GM12878 (cell line): ENCODE measurements around the gene CRTC2. TPM values are rescaled to one million over a fixed set of nuclear protein-coding genes. Genes with fewer than 3 reads are reported as not detected.

Experiments used
- ATAC-seq: fragments of 200-7000 bp; cut with Tn5 transposase; 3 replicates; pipeline ENCODE4 v1.9.1; 2020; ENCODE audit warnings: mild to moderate bottlenecking, moderate library complexity
- BruUV-seq: library from RNA; stranded (reverse); fragments of 400-500 nt; replicated peaks from 2 replicates; lab custom pipeline; 2021; lab: Mats Ljungman, UMichigan
- CTCF ChIA-PET: fragments of 300-600 bp; sonication (Branson Sonifier 250); formaldehyde crosslinking; extraction: SDS; loops from one replicate; lab custom pipeline; 2021; ENCODE audit warnings: inconsistent platforms; lab: Yijun Ruan, JAX
- POLR2A ChIA-PET: fragments of 350-600 bp; formaldehyde crosslinking; extraction: SDS; loops from one replicate; lab custom pipeline; 2021; ENCODE audit warnings: inconsistent platforms; lab: Charles Lee
- RAD21 ChIA-PET: fragments of 300-600 bp; sonication (Branson Sonifier 250); formaldehyde crosslinking; loops from one replicate; lab custom pipeline; 2023; ENCODE audit warnings: antibody characterized with exemption; ENCODE audit not compliant: unreplicated experiment; lab: Charles Lee
- SMC1A ChIA-PET: fragments of 300-600 bp; sonication (Branson Sonifier 250); formaldehyde crosslinking; loops from one replicate; lab custom pipeline; 2023; ENCODE audit not compliant: unreplicated experiment, uncharacterized antibody; lab: Charles Lee
- DNase-seq: peaks from one replicate; pipeline ENCODE4 v3.0.0-alpha.2; 2011; ENCODE audit warnings: low read depth, low spot score
- FAIRE-seq: peaks from 3 replicates; lab custom pipeline; 2011; peaks lifted over from hg19 to GRCh38; lab: Jason Lieb, UNC
- H2AFZ ChIP-seq: 2 replicates; pipeline ENCODE4 v1.6.0; 2011; ENCODE audit warnings: low read depth, low read length, control low read depth; ENCODE audit not compliant: control insufficient read depth
- H3K27ac ChIP-seq: 2 replicates; pipeline ENCODE4 v1.5.1; 2011; ENCODE audit warnings: control low read depth; ENCODE audit not compliant: control insufficient read depth, insufficient read depth
- H3K27me3 ChIP-seq, 2 experiments: replicated peaks in 1 of 2; 2 replicates each; pipeline versions ENCODE4 v1.6.0 to v1.6.1; 2011; ENCODE audit warnings: low read length in 1 of 2; ENCODE audit not compliant: control insufficient read depth in 2 of 2, insufficient read depth in 2 of 2
- H3K36me3 ChIP-seq, 2 experiments: 2 replicates each; pipeline ENCODE4 v1.5.1; 2011; ENCODE audit warnings: low read length in 1 of 2; ENCODE audit not compliant: control insufficient read depth in 2 of 2, insufficient read depth in 2 of 2
- H3K4me1 ChIP-seq: 2 replicates; pipeline ENCODE4 v1.6.1; 2011; ENCODE audit warnings: mild to moderate bottlenecking, low read length, moderate library complexity, mixed read lengths; ENCODE audit not compliant: control insufficient read depth, insufficient read depth
- H3K4me2 ChIP-seq: 2 replicates; pipeline ENCODE4 v1.6.0; 2011; ENCODE audit warnings: control low read depth; ENCODE audit not compliant: control insufficient read depth, insufficient read depth
- H3K4me3 ChIP-seq: fragments of 200-600 bp; sonication (generic); 2 replicates; pipeline ENCODE4 v1.5.1; 2016
- H3K79me2 ChIP-seq: 2 replicates; pipeline ENCODE4 v1.6.0; 2011; ENCODE audit warnings: low read length; ENCODE audit not compliant: control insufficient read depth, insufficient read depth
- H3K9ac ChIP-seq: 2 replicates; pipeline ENCODE4 v1.8.0; 2011; ENCODE audit warnings: low read length, control low read depth, mixed read lengths; ENCODE audit not compliant: control insufficient read depth, insufficient read depth
- H3K9me3 ChIP-seq: replicated peaks from 3 replicates; pipeline ENCODE4 v1.5.1; 2011; ENCODE audit warnings: mild to moderate bottlenecking, low read length; ENCODE audit not compliant: control insufficient read depth, insufficient read depth
- H4K20me1 ChIP-seq: 2 replicates; pipeline ENCODE4 v1.6.0; 2011; ENCODE audit not compliant: control insufficient read depth, insufficient read depth
- EGR1 ChIP-seq, 2 experiments: IDR thresholded peaks; 1 replicate in 1 of 2; 2 replicates in 1 of 2; pipeline ENCODE4 v1.6.1; 2011 to 2012; ENCODE audit warnings: low read depth in 2 of 2, low read length in 2 of 2, borderline replicate concordance in 1 of 2, mild to moderate bottlenecking in 1 of 2, moderate library complexity in 1 of 2
- EP300 ChIP-seq, 2 experiments: fragments of 150-350 bp in 1 of 2; IDR thresholded peaks; 2 replicates each; pipeline ENCODE4 v1.6.1; 2011 to 2012; ENCODE audit warnings: low read depth in 2 of 2, low read length in 2 of 2, borderline replicate concordance in 1 of 2, improper control_type of control experiment in 1 of 2, inconsistent platforms in 1 of 2; ENCODE audit not compliant: control insufficient read depth in 1 of 2
- FOXM1 ChIP-seq: IDR thresholded peaks from 2 replicates; pipeline ENCODE4 v1.6.1; 2012; ENCODE audit warnings: low read depth, mild to moderate bottlenecking, inconsistent platforms, low read length, moderate library complexity
- IKZF2 ChIP-seq, 2 experiments: fragments of 450-650 bp; IDR thresholded peaks; 2 replicates each; pipeline ENCODE4 v1.6.1; 2017; ENCODE audit warnings: mild to moderate bottlenecking in 2 of 2, moderate library complexity in 2 of 2
- LARP7 ChIP-seq: fragments of 450-650 bp; IDR thresholded peaks from 2 replicates; pipeline ENCODE4 v1.6.1; 2017; ENCODE audit warnings: mild to moderate bottlenecking
- MTA3 ChIP-seq: IDR thresholded peaks from 2 replicates; pipeline ENCODE4 v1.6.1; 2012; ENCODE audit warnings: low read length, inconsistent platforms, borderline replicate concordance
- NFIC ChIP-seq: IDR thresholded peaks from 2 replicates; pipeline ENCODE4 v1.6.1; 2012; ENCODE audit warnings: low read depth, mild to moderate bottlenecking, inconsistent platforms, low read length, moderate library complexity
- NR2C1 ChIP-seq: fragments of 450-650 bp; IDR thresholded peaks from 2 replicates; pipeline ENCODE4 v1.6.1; 2017; ENCODE audit warnings: antibody characterized with exemption, mild to moderate bottlenecking, moderate library complexity
- RAD21 ChIP-seq: IDR thresholded peaks from 2 replicates; pipeline ENCODE4 v1.6.1; 2011; ENCODE audit warnings: mild to moderate bottlenecking, low read depth, low read length, moderate library complexity; ENCODE audit not compliant: insufficient read depth
- RFX5 ChIP-seq: IDR thresholded peaks from 2 replicates; pipeline ENCODE4 v1.6.1; 2011; ENCODE audit warnings: low read depth, low read length, improper control_type of control experiment
- SPI1 ChIP-seq: IDR thresholded peaks from 2 replicates; pipeline ENCODE4 v1.6.1; 2011; ENCODE audit warnings: low read depth, mild to moderate bottlenecking, low read length, moderate library complexity, borderline replicate concordance; ENCODE audit not compliant: insufficient read depth
- WRNIP1 ChIP-seq: IDR thresholded peaks from 2 replicates; pipeline ENCODE4 v1.6.1; 2011; ENCODE audit warnings: low read depth, low read length, improper control_type of control experiment, borderline replicate concordance
- WGBS: methylation state at CpG from one replicate; pipeline ENCODE4 v1.1.6; 2016; ENCODE audit warnings: low lambda C conversion rate; ENCODE audit not compliant: insufficient replicate concordance, insufficient coverage; ENCODE audit errors: missing lambda C conversion rate; 5-methylcytosine and 5-hydroxymethylcytosine counted together
- in situ Hi-C: fragments of 300-500 bp; cut with MboI; formaldehyde crosslinking; loops from 9 replicates; pipeline ENCODE4 v1.14.3; 2018; ENCODE audit warnings: mixed read lengths
- intact Hi-C: fragments of 100-400 bp; cut with micrococcal nuclease; formaldehyde crosslinking; loops from one replicate; pipeline ENCODE4 v1.14.2; 2022; ENCODE audit not compliant: unreplicated experiment
- polyA plus RNA-seq, 11 experiments: library from polyadenylated mRNA; depleted of rRNA in 4 of 11; unstranded in 6 of 11; stranded (reverse) in 5 of 11; fragments of >200 nt; fragmentation: Nextera tagmentation in 4 of 11; fragmentation: Illumina TruSeq in 1 of 11; extraction: Ambion mirVana in 4 of 11; extraction: Trizol in 1 of 11; gene quantifications; 1 replicate in 1 of 11; 2 replicates in 10 of 11; pipeline versions ENCODE4 v1.2.1 to v1.2.3, GENCODE V29; 2011 to 2016; ENCODE audit warnings: inconsistent platforms in 2 of 11, missing spikeins in 2 of 11, low read depth in 1 of 11
- total RNA-seq, 4 experiments: library from RNA; depleted of rRNA in 3 of 4; stranded (reverse); fragments of >200 nt in 3 of 4; fragmentation: Illumina TruSeq in 1 of 4; extraction: Trizol in 1 of 4; gene quantifications; 2 replicates each; pipeline versions ENCODE4 v1.2.1 to v1.2.3, GENCODE V29; 2013 to 2021
- TF ChIP-seq, protein P1 (sequence below): IDR thresholded peaks from 2 replicates; pipeline ENCODE4 v1.6.1; 2012; ENCODE audit warnings: low read length, inconsistent platforms
- TF ChIP-seq, protein P2 (sequence below): IDR thresholded peaks from 2 replicates; pipeline ENCODE4 v1.6.1; 2011; ENCODE audit warnings: low read depth, mild to moderate bottlenecking, low read length, moderate library complexity, borderline replicate concordance; ENCODE audit errors: extremely low read depth
- TF ChIP-seq, protein P3 (sequence below): fragments of 450-650 bp; IDR thresholded peaks from 2 replicates; pipeline ENCODE4 v1.6.1; 2016; ENCODE audit warnings: mild to moderate bottlenecking, moderate library complexity, borderline replicate concordance

The CRTC2 gene
- total and polyA plus RNA-seq, 10 of the 15 experiments (the other 5 are each of a cell fraction or from before 2014, with no cell fraction given) = 5.1 to 57.9 (median 32.7) TPM

DNA sequence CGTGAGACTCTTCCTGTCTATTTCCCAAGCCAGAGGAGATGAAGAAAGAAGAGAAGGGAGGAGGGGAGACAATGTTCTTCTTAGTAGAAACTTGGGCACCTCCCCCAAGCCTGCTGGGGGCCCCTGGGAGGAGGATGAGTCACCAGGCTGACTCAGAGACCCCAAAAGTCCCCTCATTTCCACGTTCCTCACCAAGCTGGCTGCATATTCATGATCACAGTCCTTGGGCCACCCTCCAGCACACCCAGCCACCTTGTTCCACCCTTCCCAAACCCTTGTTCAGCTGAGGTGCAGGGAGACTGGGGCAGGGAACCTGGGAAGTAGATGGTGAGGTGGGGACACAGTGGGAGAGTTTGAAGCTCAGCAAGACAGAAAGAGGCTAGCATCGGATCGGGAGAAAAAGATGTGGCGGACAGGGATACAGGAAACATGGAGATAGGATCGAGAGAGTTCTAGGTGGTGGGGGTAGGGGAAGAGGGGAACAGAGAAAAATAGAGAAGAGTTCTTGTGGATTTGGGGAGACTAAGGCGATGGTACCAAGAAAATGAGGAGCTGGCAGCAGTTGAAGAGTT lies 27.0 kb upstream of the CRTC2 start:
- ChIA-PET CTCF (interaction anchor here (0.7 to 6.6 kb wide), 18 partner anchors 10 to 413 kb away, joined by 3 to 85 read pairs (median 8); partner anchors contain the start of genes CREB3L4, DENND4B, NPR1 and SLC39A1), POLR2A (interaction anchor here (0.5 to 2.7 kb wide), 9 partner anchors 8 to 414 kb away, joined by 3 to 21 read pairs (median 6); partner anchors contain the start of genes CREB3L4, GATAD2B, JTB and SLC39A1), RAD21 (interaction anchor here (0.7 to 5.7 kb wide), 15 partner anchors 8 to 413 kb away, joined by 3 to 42 read pairs (median 7); partner anchors contain the start of genes CREB3L4, DENND4B, GATAD2B and JTB), SMC1A (interaction anchor here (0.7 to 5.2 kb wide), 23 partner anchors 7 to 316 kb away, joined by 3 to 46 read pairs (median 6); partner anchors contain the start of genes CREB3L4, DENND4B, GATAD2B and JTB)
- Histone ChIP-seq H3K9me3 (no peaks in the 10 kb centered on the region), H4K20me1 (no peaks in the 10 kb centered on the region), H3K36me3 (no peaks in the 10 kb centered on the region), H3K4me1 (peaks cover 5% of the 10 kb centered on the region), H3K9ac (peak overlapping the region; percentile 51), H3K79me2 (no peaks in the 10 kb centered on the region), H3K4me3 (peak overlapping the region; percentile 80; the same call in 1 of the 2 replicates), H3K27ac (no peak overlapping the region), H2AFZ (peak overlapping the region; percentile 89), H3K4me2 (peak overlapping the region; percentile 51), H3K27me3 (no peaks in the 10 kb centered on the region)
- intact Hi-C loops (no loop called here), in situ Hi-C loops (loop anchor here (5.0 to 10.0 kb wide), 2 partner anchors 191 to 308 kb away; partner anchors contain the start of gene NPR1)
- ATAC-seq (peak; percentile 22), DNase-seq (no peak), FAIRE-seq (no peak)
- WGBS = 41% methylated on average over 7 of the region's 7 CpGs
- BruUV-seq = no TSS peak
- TF ChIP-seq RAD21 = no peak
- no peak for TF ChIP-seq MTA3
- TF ChIP-seq WRNIP1 = no peak
- TF ChIP-seq, protein P1, sequence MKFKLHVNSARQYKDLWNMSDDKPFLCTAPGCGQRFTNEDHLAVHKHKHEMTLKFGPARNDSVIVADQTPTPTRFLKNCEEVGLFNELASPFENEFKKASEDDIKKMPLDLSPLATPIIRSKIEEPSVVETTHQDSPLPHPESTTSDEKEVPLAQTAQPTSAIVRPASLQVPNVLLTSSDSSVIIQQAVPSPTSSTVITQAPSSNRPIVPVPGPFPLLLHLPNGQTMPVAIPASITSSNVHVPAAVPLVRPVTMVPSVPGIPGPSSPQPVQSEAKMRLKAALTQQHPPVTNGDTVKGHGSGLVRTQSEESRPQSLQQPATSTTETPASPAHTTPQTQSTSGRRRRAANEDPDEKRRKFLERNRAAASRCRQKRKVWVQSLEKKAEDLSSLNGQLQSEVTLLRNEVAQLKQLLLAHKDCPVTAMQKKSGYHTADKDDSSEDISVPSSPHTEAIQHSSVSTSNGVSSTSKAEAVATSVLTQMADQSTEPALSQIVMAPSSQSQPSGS = no peak
- TF ChIP-seq SPI1 = no peak
- TF ChIP-seq NR2C1 = no peak
- no peak for TF ChIP-seq EGR1 (IDR thresholded peaks at IDR 0.05; ENCODE audit: borderline replicate concordance in 1 of 2, low read depth in 2 of 2, low read length in 2 of 2)
- TF ChIP-seq IKZF2 (IDR thresholded peaks at IDR 0.05) = peak in 1 of 2 experiments; percentile 40; a peak in 1 of 4 replicates
- TF ChIP-seq EP300 (IDR thresholded peaks at IDR 0.05; ENCODE audit: borderline replicate concordance in 1 of 2, control insufficient read depth in 1 of 2, low read depth in 2 of 2, low read length in 2 of 2) = no peak
- no peak for TF ChIP-seq FOXM1
- TF ChIP-seq, protein P2, sequence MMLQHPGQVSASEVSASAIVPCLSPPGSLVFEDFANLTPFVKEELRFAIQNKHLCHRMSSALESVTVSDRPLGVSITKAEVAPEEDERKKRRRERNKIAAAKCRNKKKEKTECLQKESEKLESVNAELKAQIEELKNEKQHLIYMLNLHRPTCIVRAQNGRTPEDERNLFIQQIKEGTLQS = no peak
- no peak for TF ChIP-seq NFIC
- TF ChIP-seq LARP7 = no peak
- TF ChIP-seq, protein P3, sequence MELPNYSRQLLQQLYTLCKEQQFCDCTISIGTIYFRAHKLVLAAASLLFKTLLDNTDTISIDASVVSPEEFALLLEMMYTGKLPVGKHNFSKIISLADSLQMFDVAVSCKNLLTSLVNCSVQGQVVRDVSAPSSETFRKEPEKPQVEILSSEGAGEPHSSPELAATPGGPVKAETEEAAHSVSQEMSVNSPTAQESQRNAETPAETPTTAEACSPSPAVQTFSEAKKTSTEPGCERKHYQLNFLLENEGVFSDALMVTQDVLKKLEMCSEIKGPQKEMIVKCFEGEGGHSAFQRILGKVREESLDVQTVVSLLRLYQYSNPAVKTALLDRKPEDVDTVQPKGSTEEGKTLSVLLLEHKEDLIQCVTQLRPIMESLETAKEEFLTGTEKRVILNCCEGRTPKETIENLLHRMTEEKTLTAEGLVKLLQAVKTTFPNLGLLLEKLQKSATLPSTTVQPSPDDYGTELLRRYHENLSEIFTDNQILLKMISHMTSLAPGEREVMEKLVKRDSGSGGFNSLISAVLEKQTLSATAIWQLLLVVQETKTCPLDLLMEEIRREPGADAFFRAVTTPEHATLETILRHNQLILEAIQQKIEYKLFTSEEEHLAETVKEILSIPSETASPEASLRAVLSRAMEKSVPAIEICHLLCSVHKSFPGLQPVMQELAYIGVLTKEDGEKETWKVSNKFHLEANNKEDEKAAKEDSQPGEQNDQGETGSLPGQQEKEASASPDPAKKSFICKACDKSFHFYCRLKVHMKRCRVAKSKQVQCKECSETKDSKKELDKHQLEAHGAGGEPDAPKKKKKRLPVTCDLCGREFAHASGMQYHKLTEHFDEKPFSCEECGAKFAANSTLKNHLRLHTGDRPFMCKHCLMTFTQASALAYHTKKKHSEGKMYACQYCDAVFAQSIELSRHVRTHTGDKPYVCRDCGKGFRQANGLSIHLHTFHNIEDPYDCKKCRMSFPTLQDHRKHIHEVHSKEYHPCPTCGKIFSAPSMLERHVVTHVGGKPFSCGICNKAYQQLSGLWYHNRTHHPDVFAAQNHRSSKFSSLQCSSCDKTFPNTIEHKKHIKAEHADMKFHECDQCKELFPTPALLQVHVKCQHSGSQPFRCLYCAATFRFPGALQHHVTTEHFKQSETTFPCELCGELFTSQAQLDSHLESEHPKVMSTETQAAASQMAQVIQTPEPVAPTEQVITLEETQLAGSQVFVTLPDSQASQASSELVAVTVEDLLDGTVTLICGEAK = no peak
- TF ChIP-seq RFX5 = no peak
